HCT116 (cell line): ENCODE results near the gene CFAP46. TPM values are rescaled to one million over a fixed set of nuclear protein-coding genes. Genes with fewer than 3 reads are reported as not detected.

Source experiments
- ATAC-seq: fragments of 200-7000 bp; cut with Tn5 transposase; 2 replicates; pipeline ENCODE4 v1.9.1; 2020; ENCODE audit warnings: mild to moderate bottlenecking, moderate library complexity
- BruUV-seq: library from RNA; stranded (reverse); fragments of 400-500 nt; replicated peaks from 2 replicates; lab custom pipeline; 2021; lab: Mats Ljungman, UMichigan
- CTCF ChIA-PET: fragments of 300-600 bp; sonication (Branson Sonifier 250); formaldehyde crosslinking; loops from one replicate; lab custom pipeline; 2021; ENCODE audit warnings: antibody characterized with exemption; lab: Charles Lee
- POLR2A ChIA-PET: fragments of 300-600, 350-600 bp; sonication (Branson Sonifier 250); formaldehyde crosslinking; loops from one replicate; lab custom pipeline; 2021; ENCODE audit warnings: antibody characterized with exemption; lab: Charles Lee
- RAD21 ChIA-PET, 2 experiments: fragments of 300-600 bp; sonication (Branson Sonifier 250); formaldehyde crosslinking; loops; one replicate each; lab custom pipeline; 2023; ENCODE audit warnings: low total read pairs in 2 of 2; ENCODE audit not compliant: uncharacterized antibody in 2 of 2, unreplicated experiment in 2 of 2, low non-redundant PET in 1 of 2; lab: Charles Lee
- DNase-seq: peaks from one replicate; pipeline ENCODE4 v3.0.0-alpha.2; 2010; ENCODE audit warnings: low read depth, low spot score
- H2AFZ ChIP-seq: fragments of 200-600 bp; shearing (Covaris generic), sonication (generic); 2 replicates; pipeline ENCODE4 v1.6.1; 2017; ENCODE audit warnings: low read depth, mixed run types, mixed read lengths, antibody characterized with exemption, low read length; ENCODE audit not compliant: poor library complexity, severe bottlenecking
- H3K27ac ChIP-seq: 2 replicates; pipeline ENCODE4 v1.5.1; 2012; ENCODE audit warnings: low read depth, low read length
- H3K27me3 ChIP-seq: fragments of 200-600 bp; sonication (generic); 2 replicates; pipeline ENCODE4 v1.6.1; 2016; ENCODE audit warnings: mixed run types, low read length, mixed read lengths; ENCODE audit not compliant: insufficient read depth
- H3K36me3 ChIP-seq, 2 experiments: fragments of 200-500 bp in 1 of 2; fragments of 200-600 bp in 1 of 2; sonication (Bioruptor generic) in 1 of 2; sonication (generic) in 1 of 2; 2 replicates each; pipeline versions ENCODE4 v1.5.1 to v1.6.1; 2014 to 2016; ENCODE audit warnings: low read length in 2 of 2, inconsistent platforms in 1 of 2, mixed read lengths in 1 of 2, mixed run types in 1 of 2; ENCODE audit not compliant: insufficient read depth in 2 of 2, control insufficient read depth in 1 of 2
- H3K4me1 ChIP-seq, 2 experiments: fragments of 200-600 bp in 1 of 2; sonication (generic) in 1 of 2; 2 replicates each; pipeline versions ENCODE4 v1.5.1 to v1.6.1; 2012 to 2017; ENCODE audit warnings: low read length in 2 of 2, inconsistent platforms in 1 of 2, mild to moderate bottlenecking in 1 of 2, mixed read lengths in 1 of 2, mixed run types in 1 of 2, moderate library complexity in 1 of 2; ENCODE audit not compliant: insufficient read depth in 2 of 2, control insufficient read depth in 1 of 2
- H3K4me2 ChIP-seq: fragments of 200-600 bp; sonication (generic); 2 replicates; pipeline ENCODE4 v1.6.1; 2017; ENCODE audit warnings: mixed run types, low read length, mixed read lengths
- H3K4me3 ChIP-seq, 2 experiments: fragments of 200-600 bp in 1 of 2; sonication (generic) in 1 of 2; replicated peaks in 1 of 2; 2 replicates each; pipeline ENCODE4 v1.5.1; 2011 to 2016; ENCODE audit warnings: low read length in 2 of 2, control low read depth in 1 of 2, low read depth in 1 of 2, mild to moderate bottlenecking in 1 of 2, mixed read lengths in 1 of 2, mixed run types in 1 of 2
- H3K79me2 ChIP-seq: fragments of 200-600 bp; sonication (generic); 2 replicates; pipeline ENCODE4 v1.6.1; 2017; ENCODE audit warnings: mild to moderate bottlenecking, mixed run types, low read length, moderate library complexity, mixed read lengths; ENCODE audit not compliant: insufficient read depth
- H3K9ac ChIP-seq: fragments of 200-600 bp; sonication (generic); 2 replicates; pipeline ENCODE4 v1.6.1; 2016; ENCODE audit warnings: low read length, mixed read lengths
- H3K9me2 ChIP-seq: fragments of 200-600 bp; sonication (generic), shearing (Covaris generic); 2 replicates; pipeline ENCODE4 v1.6.1; 2017; ENCODE audit warnings: mixed run types, mild to moderate bottlenecking, moderate library complexity; ENCODE audit not compliant: insufficient read depth
- H3K9me3 ChIP-seq, 2 experiments: fragments of 200-500 bp in 1 of 2; fragments of 200-600 bp in 1 of 2; sonication (Bioruptor generic) in 1 of 2; sonication (generic) in 1 of 2; 2 replicates each; pipeline ENCODE4 v1.6.1; 2014 to 2017; ENCODE audit warnings: low read length in 2 of 2, mixed read lengths in 2 of 2, inconsistent platforms in 1 of 2, low read depth in 1 of 2, mild to moderate bottlenecking in 1 of 2, mixed run types in 1 of 2, moderate library complexity in 1 of 2; ENCODE audit not compliant: control insufficient read depth in 1 of 2, insufficient read depth in 1 of 2
- H4K20me1 ChIP-seq: fragments of 200-600 bp; sonication (generic), shearing (Covaris generic); 2 replicates; pipeline ENCODE4 v1.6.1; 2017; ENCODE audit warnings: mixed run types, mild to moderate bottlenecking, moderate library complexity; ENCODE audit not compliant: insufficient read depth
- CBX3 ChIP-seq: IDR thresholded peaks from 2 replicates; pipeline ENCODE4 v1.6.1; 2012; ENCODE audit warnings: low read depth
- CEBPB ChIP-seq: IDR thresholded peaks from 2 replicates; pipeline ENCODE4 v1.6.1; 2012; ENCODE audit warnings: low read depth
- EGR1 ChIP-seq: IDR thresholded peaks from 2 replicates; pipeline ENCODE4 v1.6.1; 2012; ENCODE audit warnings: low read depth
- ELF1 ChIP-seq: IDR thresholded peaks from 2 replicates; pipeline ENCODE4 v1.6.1; 2012; ENCODE audit warnings: low read depth, borderline replicate concordance
- EZH2 ChIP-seq: fragments of 200-600 bp; sonication (generic); IDR thresholded peaks from 2 replicates; pipeline ENCODE4 v1.6.1; 2017; ENCODE audit warnings: antibody characterized with exemption, mixed run types
- FOSL1 ChIP-seq: IDR thresholded peaks from 2 replicates; pipeline ENCODE4 v1.6.1; 2012; ENCODE audit warnings: low read depth
- JUND ChIP-seq: IDR thresholded peaks from 2 replicates; pipeline ENCODE4 v1.6.1; 2012
- POLR2A ChIP-seq: IDR thresholded peaks from 2 replicates; pipeline ENCODE4 v1.7.0; 2011; ENCODE audit warnings: borderline replicate concordance; ENCODE audit not compliant: insufficient read depth, insufficient read length; ENCODE audit errors: extremely low read depth
- RAD21 ChIP-seq: IDR thresholded peaks from 2 replicates; pipeline ENCODE4 v1.6.1; 2012; ENCODE audit warnings: low read depth, mild to moderate bottlenecking
- SIN3A ChIP-seq: IDR thresholded peaks from 2 replicates; pipeline ENCODE4 v1.6.1; 2012; ENCODE audit warnings: low read depth
- SRF ChIP-seq: IDR thresholded peaks from 2 replicates; pipeline ENCODE4 v1.6.1; 2012; ENCODE audit warnings: low read depth
- TCF7L2 ChIP-seq: IDR thresholded peaks from 2 replicates; pipeline ENCODE4 v1.7.0; 2011; ENCODE audit warnings: borderline replicate concordance, inconsistent platforms; ENCODE audit not compliant: insufficient read depth, insufficient read length; ENCODE audit errors: extremely low read depth
- ZNF274 ChIP-seq: fragments of 200-500 bp; sonication (Bioruptor generic); IDR thresholded peaks from 2 replicates; pipeline ENCODE4 v1.6.1; 2014; ENCODE audit warnings: mild to moderate bottlenecking, low read depth, low read length, inconsistent platforms
- intact Hi-C: fragments of 100-400 bp; cut with micrococcal nuclease; formaldehyde crosslinking; loops from 2 replicates; pipeline ENCODE4 v1.10.0; 2022
- total RNA-seq: library from RNA; stranded (reverse); gene quantifications from one replicate; pipeline ENCODE4 v1.2.1, GENCODE V29; 2021; ENCODE audit not compliant: unreplicated experiment
- TF ChIP-seq, protein P1 (sequence below): IDR thresholded peaks from 2 replicates; pipeline ENCODE4 v1.6.1; 2012; ENCODE audit warnings: low read depth
- TF ChIP-seq, protein P2 (sequence below): IDR thresholded peaks from 2 replicates; pipeline ENCODE4 v1.6.1; 2012
- TF ChIP-seq, protein P3 (sequence below): IDR thresholded peaks from 2 replicates; pipeline ENCODE4 v1.6.1; 2011; ENCODE audit warnings: mild to moderate bottlenecking, low read length, moderate library complexity; ENCODE audit not compliant: insufficient replicate concordance; ENCODE audit errors: extremely low read depth
- TF ChIP-seq, protein P4 (sequence below): IDR thresholded peaks from 2 replicates; pipeline ENCODE4 v1.6.1; 2012

CFAP46 gene
- total RNA-seq, 1 experiment from 2014 or later = 1.4 TPM

DNA sequence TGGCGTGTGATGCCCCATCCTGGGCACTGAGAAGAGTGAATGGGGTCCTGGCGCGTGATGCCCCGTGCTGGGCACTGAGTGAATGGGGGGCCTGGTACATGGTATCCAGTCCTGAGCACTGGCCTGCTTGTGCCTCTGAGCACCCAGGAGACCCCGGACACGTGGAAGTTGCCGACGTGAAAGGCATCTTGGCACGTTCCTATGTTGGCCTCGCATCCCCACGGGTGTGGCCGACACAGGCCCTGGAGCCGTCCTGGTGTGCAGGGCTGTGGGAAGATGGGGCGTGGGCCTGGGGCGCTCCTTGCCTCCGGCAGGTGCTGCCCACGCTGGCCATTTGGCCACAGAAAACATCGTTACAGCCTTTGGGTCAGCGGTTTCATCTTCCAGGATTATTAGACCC lies 35.5 kb downstream of the CFAP46 start:
- Histone ChIP-seq H3K79me2 (no peaks in the 10 kb centered on the region), H2AFZ (no peak overlapping the region), H3K9me3 (no peaks in the 10 kb centered on the region), H3K36me3 (no peaks in the 10 kb centered on the region), H3K27ac (no peak overlapping the region), H3K4me2 (no peak overlapping the region), H3K27me3 (no peaks in the 10 kb centered on the region), H3K4me3 (no peak overlapping the region), H3K4me1 (peaks cover 11 to 18% of the 10 kb centered on the region in 2 experiments; a peak in 3 of 4 replicates), H4K20me1 (no peaks in the 10 kb centered on the region), H3K9me2 (no peaks in the 10 kb centered on the region), H3K9ac (no peak overlapping the region)
- CTCF ChIA-PET = no interaction called here
- no TSS peak for BruUV-seq
- RAD21 ChIA-PET = no interaction called here
- no peak for TF ChIP-seq ZNF274
- no peak for TF ChIP-seq CEBPB
- TF ChIP-seq JUND = no peak
- no peak for TF ChIP-seq EGR1
- TF ChIP-seq, protein P1, sequence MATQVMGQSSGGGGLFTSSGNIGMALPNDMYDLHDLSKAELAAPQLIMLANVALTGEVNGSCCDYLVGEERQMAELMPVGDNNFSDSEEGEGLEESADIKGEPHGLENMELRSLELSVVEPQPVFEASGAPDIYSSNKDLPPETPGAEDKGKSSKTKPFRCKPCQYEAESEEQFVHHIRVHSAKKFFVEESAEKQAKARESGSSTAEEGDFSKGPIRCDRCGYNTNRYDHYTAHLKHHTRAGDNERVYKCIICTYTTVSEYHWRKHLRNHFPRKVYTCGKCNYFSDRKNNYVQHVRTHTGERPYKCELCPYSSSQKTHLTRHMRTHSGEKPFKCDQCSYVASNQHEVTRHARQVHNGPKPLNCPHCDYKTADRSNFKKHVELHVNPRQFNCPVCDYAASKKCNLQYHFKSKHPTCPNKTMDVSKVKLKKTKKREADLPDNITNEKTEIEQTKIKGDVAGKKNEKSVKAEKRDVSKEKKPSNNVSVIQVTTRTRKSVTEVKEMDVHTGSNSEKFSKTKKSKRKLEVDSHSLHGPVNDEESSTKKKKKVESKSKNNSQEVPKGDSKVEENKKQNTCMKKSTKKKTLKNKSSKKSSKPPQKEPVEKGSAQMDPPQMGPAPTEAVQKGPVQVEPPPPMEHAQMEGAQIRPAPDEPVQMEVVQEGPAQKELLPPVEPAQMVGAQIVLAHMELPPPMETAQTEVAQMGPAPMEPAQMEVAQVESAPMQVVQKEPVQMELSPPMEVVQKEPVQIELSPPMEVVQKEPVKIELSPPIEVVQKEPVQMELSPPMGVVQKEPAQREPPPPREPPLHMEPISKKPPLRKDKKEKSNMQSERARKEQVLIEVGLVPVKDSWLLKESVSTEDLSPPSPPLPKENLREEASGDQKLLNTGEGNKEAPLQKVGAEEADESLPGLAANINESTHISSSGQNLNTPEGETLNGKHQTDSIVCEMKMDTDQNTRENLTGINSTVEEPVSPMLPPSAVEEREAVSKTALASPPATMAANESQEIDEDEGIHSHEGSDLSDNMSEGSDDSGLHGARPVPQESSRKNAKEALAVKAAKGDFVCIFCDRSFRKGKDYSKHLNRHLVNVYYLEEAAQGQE = no peak
- TF ChIP-seq CBX3 = no peak
- TF ChIP-seq RAD21 = no peak
- TF ChIP-seq EZH2 = no peak
- TF ChIP-seq, protein P2, sequence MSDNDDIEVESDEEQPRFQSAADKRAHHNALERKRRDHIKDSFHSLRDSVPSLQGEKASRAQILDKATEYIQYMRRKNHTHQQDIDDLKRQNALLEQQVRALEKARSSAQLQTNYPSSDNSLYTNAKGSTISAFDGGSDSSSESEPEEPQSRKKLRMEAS = no peak
- no peak for TF ChIP-seq FOSL1
- no peak for TF ChIP-seq POLR2A
- no peak for TF ChIP-seq TCF7L2
- TF ChIP-seq, protein P3, sequence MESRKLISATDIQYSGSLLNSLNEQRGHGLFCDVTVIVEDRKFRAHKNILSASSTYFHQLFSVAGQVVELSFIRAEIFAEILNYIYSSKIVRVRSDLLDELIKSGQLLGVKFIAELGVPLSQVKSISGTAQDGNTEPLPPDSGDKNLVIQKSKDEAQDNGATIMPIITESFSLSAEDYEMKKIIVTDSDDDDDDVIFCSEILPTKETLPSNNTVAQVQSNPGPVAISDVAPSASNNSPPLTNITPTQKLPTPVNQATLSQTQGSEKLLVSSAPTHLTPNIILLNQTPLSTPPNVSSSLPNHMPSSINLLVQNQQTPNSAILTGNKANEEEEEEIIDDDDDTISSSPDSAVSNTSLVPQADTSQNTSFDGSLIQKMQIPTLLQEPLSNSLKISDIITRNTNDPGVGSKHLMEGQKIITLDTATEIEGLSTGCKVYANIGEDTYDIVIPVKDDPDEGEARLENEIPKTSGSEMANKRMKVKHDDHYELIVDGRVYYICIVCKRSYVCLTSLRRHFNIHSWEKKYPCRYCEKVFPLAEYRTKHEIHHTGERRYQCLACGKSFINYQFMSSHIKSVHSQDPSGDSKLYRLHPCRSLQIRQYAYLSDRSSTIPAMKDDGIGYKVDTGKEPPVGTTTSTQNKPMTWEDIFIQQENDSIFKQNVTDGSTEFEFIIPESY = no peak
- TF ChIP-seq, protein P4, sequence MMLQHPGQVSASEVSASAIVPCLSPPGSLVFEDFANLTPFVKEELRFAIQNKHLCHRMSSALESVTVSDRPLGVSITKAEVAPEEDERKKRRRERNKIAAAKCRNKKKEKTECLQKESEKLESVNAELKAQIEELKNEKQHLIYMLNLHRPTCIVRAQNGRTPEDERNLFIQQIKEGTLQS = no peak
- no peak for TF ChIP-seq ELF1
- TF ChIP-seq SIN3A = no peak
- no peak for TF ChIP-seq SRF
- POLR2A ChIA-PET = no interaction called here
- intact Hi-C loops = loop anchor here (10.0 kb wide), 1 partner anchor 348 kb away; no protein-coding TSS in a partner anchor
- DNase-seq = no peak
- no peak for ATAC-seq
